Vagina (tissue), 2 donors: Measurements from ENCODE around the gene ZC3H12C. TPM values are rescaled to one million over a fixed set of nuclear protein-coding genes. Genes with fewer than 3 reads are reported as not detected.

ENCODE experiments used
- DNase-seq, 2 donors: peaks; one replicate each; pipeline ENCODE4 v3.0.0-alpha.2; 2017; ENCODE audit errors: extremely low spot score in 2 of 2
- H3K27ac ChIP-seq: fragments of 200-600 bp; sonication (generic); one replicate; pipeline ENCODE4 v1.5.1; 2019
- H3K27me3 ChIP-seq: fragments of 200-600 bp; sonication (generic); one replicate; pipeline ENCODE4 v1.5.1; 2019
- H3K36me3 ChIP-seq, 2 donors: fragments of 200-600 bp; sonication (generic); one replicate each; pipeline ENCODE4 v1.5.1; 2017 to 2019
- H3K4me1 ChIP-seq: fragments of 200-600 bp; sonication (generic); one replicate; pipeline ENCODE4 v1.5.1; 2019
- H3K4me3 ChIP-seq, 2 donors: fragments of 200-600 bp; sonication (generic); 1 replicate in 1 of 2; 2 replicates in 1 of 2; pipeline ENCODE4 v1.5.1; 2016 to 2019
- H3K9me3 ChIP-seq: fragments of 200-600 bp; sonication (generic); one replicate; pipeline ENCODE4 v1.5.1; 2019
- CTCF ChIP-seq, 3 experiments: fragments of 450-650 bp in 2 of 3; fragments of 200-600 bp in 1 of 3; sonication (generic) in 1 of 3; IDR thresholded peaks; one replicate each; pipeline ENCODE4 v1.5.1; 2017 to 2019; ENCODE audit warnings: antibody characterized with exemption in 3 of 3, mild to moderate bottlenecking in 2 of 3, moderate library complexity in 2 of 3
- POLR2A ChIP-seq, 2 donors: fragments of 450-650 bp; IDR thresholded peaks; one replicate each; pipeline ENCODE4 v1.6.1; 2017; ENCODE audit warnings: antibody characterized with exemption in 2 of 2, mild to moderate bottlenecking in 2 of 2, moderate library complexity in 2 of 2
- POLR2AphosphoS5 ChIP-seq, 2 donors: sonication (generic); formaldehyde crosslinking; IDR thresholded peaks; one replicate each; pipeline ENCODE4 v1.9.0; 2017; ENCODE audit warnings: antibody characterized with exemption in 2 of 2, mild to moderate bottlenecking in 2 of 2, low read depth in 1 of 2; ENCODE audit not compliant: insufficient read depth in 1 of 2
- intact Hi-C: fragments of 100-400 bp; cut with DNase I; formaldehyde crosslinking; loops from one replicate; pipeline ENCODE4 v1.15.1; 2023
- total RNA-seq: library from RNA; depleted of rRNA; stranded (reverse); fragments of >200 nt; gene quantifications from one replicate; pipeline ENCODE4 v1.2.3, GENCODE V29; 2016

ZC3H12C gene
- total RNA-seq, 1 donor from 2014 or later, result 16.7 TPM

DNA sequence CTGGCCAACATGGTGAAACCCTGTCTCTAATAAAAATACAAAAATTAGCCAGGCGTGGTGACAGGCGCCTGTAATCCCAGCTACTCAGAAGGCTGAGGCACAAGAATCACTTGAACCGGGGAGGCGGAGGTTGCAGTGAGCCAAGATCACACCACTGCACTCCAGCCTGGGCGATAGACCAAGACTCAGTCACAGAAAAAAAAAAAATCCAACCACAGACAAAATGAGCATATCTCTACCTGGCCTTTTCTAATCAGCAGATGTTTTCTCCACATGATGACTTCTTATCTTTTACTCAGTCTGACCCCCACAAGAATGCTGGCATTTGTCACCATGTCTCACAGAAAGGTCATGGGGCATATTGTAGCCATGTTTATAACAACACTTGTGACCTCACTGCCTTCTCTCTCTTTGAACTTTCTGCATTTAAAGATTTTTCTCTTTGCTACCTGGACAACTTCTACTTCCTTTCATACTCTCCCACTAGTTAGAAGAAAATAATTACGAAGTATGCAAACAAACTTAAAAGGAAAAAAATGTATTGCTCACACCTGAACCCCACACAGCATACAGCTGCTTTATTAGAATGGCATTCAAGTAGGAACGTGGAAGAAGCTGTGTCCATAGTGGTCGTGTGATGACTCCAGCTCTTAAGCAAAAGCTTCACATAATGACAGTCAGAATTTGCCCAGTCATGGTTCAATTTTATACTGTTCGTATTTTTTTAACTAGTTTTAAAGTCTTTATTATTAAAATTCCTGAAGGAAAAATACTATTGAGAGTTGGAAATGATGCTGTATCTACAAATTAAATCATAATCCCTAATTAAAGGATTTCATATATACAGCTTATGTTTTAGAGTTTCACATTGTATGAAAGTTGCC lies 65.4 kb downstream of the ZC3H12C start:
- H3K4me3 ChIP-seq, result no peak overlapping the region
- no peaks in the 10 kb centered on the region for H3K9me3 ChIP-seq
- no peak overlapping the region for H3K27ac ChIP-seq
- TF ChIP-seq POLR2A (IDR thresholded peaks at IDR 0.05) (no peak), CTCF (IDR thresholded peaks at IDR 0.05) (no peak), POLR2AphosphoS5 (IDR thresholded peaks at IDR 0.05; ENCODE audit: insufficient read depth in 1 of 2, low read depth in 1 of 2) (no peak)
- intact Hi-C loops, result no loop called here
- peaks cover 0 to 9% of the 10 kb centered on the region in 2 donors for H3K36me3 ChIP-seq
- no peaks in the 10 kb centered on the region for H3K27me3 ChIP-seq
- H3K4me1 ChIP-seq, result no peaks in the 10 kb centered on the region
- no peak for DNase-seq

DNA sequence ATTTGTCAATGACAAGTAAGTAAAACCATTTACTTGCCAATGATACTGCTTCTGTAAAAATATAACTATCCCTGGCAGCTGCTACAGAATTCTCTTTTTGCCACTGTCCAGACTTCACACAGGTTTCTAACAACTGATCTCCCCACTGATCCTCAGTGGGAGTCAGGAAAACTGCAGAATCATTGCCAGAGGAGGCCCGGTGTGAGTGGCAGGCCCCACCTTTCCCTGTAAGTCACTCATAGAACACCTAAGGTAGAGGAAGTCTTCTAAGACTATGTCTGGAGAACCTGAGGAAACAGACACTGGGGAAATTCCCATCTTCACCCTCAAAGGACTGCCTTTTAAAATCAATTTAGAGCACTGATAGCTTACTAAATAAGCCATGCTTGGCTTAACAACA lies 66.3 kb downstream of the ZC3H12C start:
- peaks cover 0 to 16% of the 10 kb centered on the region in 2 donors for H3K36me3 ChIP-seq
- no peak overlapping the region for H3K4me3 ChIP-seq
- H3K9me3 ChIP-seq, result no peaks in the 10 kb centered on the region
- H3K27me3 ChIP-seq, result no peaks in the 10 kb centered on the region
- intact Hi-C loops, result no loop called here
- DNase-seq, result no peak
- no peak for TF ChIP-seq CTCF (IDR thresholded peaks at IDR 0.05)
- no peak for TF ChIP-seq POLR2A (IDR thresholded peaks at IDR 0.05)
- no peak for TF ChIP-seq POLR2AphosphoS5 (IDR thresholded peaks at IDR 0.05; ENCODE audit: insufficient read depth in 1 of 2, low read depth in 1 of 2)
- no peak overlapping the region for H3K27ac ChIP-seq
- H3K4me1 ChIP-seq, result no peaks in the 10 kb centered on the region

- intact Hi-C loops, result no loop called here
- Histone ChIP-seq H3K4me3 (no peak overlapping the region), H3K27ac (no peak overlapping the region), H3K9me3 (no peaks in the 10 kb centered on the region), H3K27me3 (no peaks in the 10 kb centered on the region), H3K4me1 (no peaks in the 10 kb centered on the region), H3K36me3 (peaks cover 0 to 21% of the 10 kb centered on the region in 2 donors)
- TF ChIP-seq CTCF (IDR thresholded peaks at IDR 0.05) (no peak), POLR2AphosphoS5 (IDR thresholded peaks at IDR 0.05; ENCODE audit: insufficient read depth in 1 of 2, low read depth in 1 of 2) (no peak), POLR2A (IDR thresholded peaks at IDR 0.05) (no peak)
- DNase-seq, result no peak
Measured at GRCh38 chr11:110160016-110160415, 66.8 kb downstream of the ZC3H12C start.

- no peaks in the 10 kb centered on the region for H3K27me3 ChIP-seq
- intact Hi-C loops, result no loop called here
- TF ChIP-seq POLR2AphosphoS5 (IDR thresholded peaks at IDR 0.05; ENCODE audit: insufficient read depth in 1 of 2, low read depth in 1 of 2), result no peak
- no peak for TF ChIP-seq POLR2A (IDR thresholded peaks at IDR 0.05)
- TF ChIP-seq CTCF (IDR thresholded peaks at IDR 0.05), result no peak
- peaks cover 0 to 25% of the 10 kb centered on the region in 2 donors for H3K36me3 ChIP-seq
- DNase-seq, result no peak
- no peak overlapping the region for H3K4me3 ChIP-seq
- no peak overlapping the region for H3K27ac ChIP-seq
- H3K9me3 ChIP-seq, result no peaks in the 10 kb centered on the region
- no peaks in the 10 kb centered on the region for H3K4me1 ChIP-seq
Measured at GRCh38 chr11:110160437-110160836, 67.2 kb downstream of the ZC3H12C start.

- Histone ChIP-seq H3K36me3 (peaks cover 0 to 28% of the 10 kb centered on the region in 2 donors), H3K4me3 (no peak overlapping the region), H3K27me3 (no peaks in the 10 kb centered on the region), H3K4me1 (no peaks in the 10 kb centered on the region), H3K9me3 (no peaks in the 10 kb centered on the region), H3K27ac (no peak overlapping the region)
- intact Hi-C loops, result no loop called here
- no peak for DNase-seq
- TF ChIP-seq POLR2AphosphoS5 (IDR thresholded peaks at IDR 0.05; ENCODE audit: insufficient read depth in 1 of 2, low read depth in 1 of 2), result no peak
- no peak for TF ChIP-seq POLR2A (IDR thresholded peaks at IDR 0.05)
- TF ChIP-seq CTCF (IDR thresholded peaks at IDR 0.05), result no peak
Measured at GRCh38 chr11:110161061-110161460, 67.9 kb downstream of the ZC3H12C start.
